HG02763 (cell line): ENCODE results near the gene KCNS1.

Source experiments
- ATAC-seq: cut with Tn5 transposase; IDR thresholded peaks from one replicate; pipeline ENCODE4 v1.9.1; 2021; ENCODE audit warnings: mild to moderate bottlenecking, moderate library complexity; ENCODE audit not compliant: unreplicated experiment

KCNS1 gene

GRCh38 chr20:45110301-45110700 lies 9.4 kb upstream of the KCNS1 start:
- ATAC-seq, result no peak

DNA sequence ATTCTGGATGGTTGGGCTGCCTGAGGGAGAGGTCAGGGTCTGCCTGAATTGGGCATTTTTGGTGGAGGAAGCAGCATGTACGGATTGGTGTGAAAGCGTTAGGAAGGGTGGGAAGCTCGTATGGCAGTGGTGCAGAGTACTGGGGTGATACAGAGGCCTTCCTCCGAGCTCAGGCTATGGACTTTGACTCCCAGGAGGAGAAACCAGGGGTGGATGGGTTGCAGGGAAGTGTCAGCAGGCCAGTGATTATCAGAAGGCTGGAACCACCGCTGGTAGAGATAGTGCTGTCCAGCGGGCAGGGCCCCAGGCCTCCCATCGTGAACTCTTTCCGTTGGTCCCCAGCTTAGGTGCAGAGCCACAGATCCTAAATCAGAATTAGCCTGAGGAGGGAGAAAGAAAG lies 8.7 kb upstream of the KCNS1 start:
- no peak for ATAC-seq

GRCh38 chr20:45105317-45105716 lies 4.4 kb upstream of the KCNS1 start:
- ATAC-seq, result no peak

DNA sequence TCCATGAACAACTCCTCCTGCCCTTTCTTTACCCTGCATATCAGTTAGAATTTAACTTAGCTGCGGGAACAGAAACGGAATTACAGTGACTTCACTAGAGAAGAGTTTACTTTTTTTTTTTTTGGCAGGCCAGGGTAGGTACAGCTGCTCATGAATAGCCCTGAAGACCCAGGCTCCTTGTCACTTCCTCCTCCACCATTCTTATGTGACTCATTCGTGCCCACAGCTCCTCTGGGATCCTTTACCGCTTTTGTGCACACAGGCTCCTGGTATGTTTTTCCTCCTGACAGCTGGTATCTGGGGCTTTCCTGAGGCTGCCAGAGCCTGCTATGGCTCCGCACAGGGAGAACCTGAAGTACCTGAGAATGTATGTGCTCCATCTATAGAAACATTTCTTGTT lies 3.9 kb upstream of the KCNS1 start:
- ATAC-seq, result no peak

DNA sequence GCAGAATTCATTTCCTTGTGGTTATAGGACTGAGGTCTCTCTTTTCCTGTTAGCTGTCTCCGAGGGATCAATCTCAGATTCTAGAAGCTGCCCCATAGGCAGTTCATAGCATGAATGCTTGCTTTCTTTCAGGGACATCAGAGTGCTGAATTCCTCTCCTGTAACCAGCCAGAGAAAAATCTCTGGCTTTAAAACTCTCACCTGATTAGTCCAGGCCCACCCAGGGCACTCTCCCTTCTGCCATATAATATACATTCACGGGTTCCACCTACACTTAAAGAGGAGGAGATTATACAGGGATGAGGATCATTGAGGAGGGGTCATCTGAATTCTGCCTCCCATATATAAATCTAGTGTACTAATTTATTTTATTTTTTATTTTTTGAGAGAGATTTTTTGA lies 2.1 kb upstream of the KCNS1 start:
- ATAC-seq, result no peak

- ATAC-seq, result no peak
Measured at GRCh38 chr20:45101333-45101850, 465 bp upstream of the KCNS1 start.

GRCh38 chr20:45098103-45098773 lies 2.7 kb downstream of the KCNS1 start:
- ATAC-seq, result no peak

DNA sequence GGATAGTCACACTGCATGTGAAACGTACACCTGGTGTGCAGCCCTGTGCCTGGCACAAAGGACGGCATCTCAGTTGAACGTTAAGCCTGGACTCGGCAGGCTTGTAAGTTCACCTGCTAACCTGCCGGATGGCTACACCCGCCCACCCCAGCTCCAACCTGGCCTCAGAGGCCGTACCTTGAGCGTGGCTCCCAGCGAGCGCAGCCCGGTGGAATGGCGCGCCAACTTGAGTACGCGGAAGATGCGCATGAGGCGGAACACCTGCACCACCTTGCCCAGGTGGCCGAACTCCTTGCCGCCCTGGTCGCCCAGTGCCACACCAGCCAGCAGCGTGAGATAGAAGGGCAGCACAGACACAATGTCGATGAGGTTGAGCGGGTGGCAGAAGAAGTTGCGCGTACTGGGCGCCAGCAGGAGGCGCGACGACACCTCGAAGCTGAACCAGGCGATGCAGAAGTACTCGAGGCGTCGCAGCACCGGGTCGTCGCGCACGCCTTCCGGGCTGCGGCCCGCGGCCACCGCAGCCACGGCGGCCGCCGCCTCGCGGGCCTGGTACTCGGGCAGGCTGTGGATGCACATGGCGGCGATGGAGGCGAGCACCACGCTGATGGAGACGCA lies 3.3 kb downstream of the KCNS1 start:
- ATAC-seq, result no peak

DNA sequence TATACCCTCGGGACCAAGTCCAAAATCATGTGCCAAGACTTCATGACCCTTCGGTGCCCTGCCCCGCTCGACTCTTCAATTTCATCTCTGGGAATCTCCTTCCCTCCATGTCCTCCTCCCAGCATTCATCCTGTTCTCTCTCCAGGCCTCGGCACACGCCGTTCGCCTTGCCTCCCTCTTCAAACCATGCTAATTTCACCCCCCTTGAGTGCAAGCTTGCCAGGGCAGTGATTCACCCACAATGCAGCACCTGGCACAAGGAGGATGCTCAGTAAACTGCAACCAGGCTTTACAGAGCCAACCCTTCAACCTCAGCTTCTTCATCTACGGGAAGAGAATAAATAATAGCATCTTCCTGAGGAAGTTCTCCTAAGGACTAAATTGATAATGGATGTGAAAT lies 4.1 kb downstream of the KCNS1 start:
- no peak for ATAC-seq

DNA sequence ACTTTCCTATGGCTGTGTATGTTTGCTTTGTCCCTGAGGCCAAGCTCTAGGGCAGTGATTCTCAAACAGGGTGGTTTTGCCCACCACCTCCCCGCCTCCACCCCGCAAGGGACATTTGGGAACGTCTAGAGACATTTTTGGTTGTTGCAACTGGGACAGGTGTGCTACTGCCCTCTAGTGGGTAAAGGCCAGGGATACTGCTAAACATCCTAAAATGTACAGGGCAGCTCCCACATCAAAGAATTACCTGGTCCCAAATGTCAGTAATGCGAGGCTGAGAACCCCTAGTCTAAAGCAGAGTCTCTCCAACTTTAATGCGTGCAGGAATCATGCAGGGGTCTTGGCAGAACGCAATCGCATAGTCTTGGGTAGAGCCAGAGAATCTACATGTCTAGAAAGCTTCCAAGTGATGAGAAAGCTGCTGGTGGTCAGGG lies 5.1 kb downstream of the KCNS1 start:
- no peak for ATAC-seq

DNA sequence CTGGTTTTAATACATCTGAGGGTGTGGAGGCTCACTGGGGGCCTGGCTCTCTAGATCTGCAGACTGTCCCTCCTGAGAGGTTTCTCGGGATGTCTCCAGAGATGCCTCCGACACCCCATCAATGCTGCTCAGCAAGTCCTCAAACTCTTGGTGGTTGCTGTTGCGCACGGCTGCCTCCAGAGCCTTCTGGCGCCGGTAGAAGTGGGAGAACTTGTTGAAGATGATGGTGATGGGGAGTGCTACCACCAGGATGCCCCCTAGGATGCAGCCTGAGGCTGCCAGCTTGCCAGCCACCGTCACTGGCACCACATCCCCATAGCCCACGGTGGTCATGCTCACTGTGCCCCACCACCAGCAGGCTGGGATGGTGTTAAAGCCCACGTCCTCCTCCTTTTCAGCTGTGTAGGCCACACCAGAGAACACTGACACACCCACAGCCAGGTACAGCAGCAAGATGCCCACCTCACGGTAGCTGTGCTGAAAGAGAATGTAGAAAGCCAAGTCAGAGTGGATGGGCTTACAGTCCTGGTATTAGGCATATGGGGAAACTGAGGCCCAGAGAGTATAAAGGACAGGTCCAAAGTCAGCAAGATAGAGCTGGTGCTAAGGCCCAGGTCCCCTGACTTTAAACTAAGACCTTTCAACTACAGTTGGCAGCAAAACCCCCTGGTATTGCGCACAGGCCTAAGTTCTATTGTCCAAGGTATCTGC lies 5.9 kb downstream of the KCNS1 start:
- ATAC-seq, result no peak

GRCh38 chr20:45094201-45094600 lies 6.7 kb downstream of the KCNS1 start:
- ATAC-seq, result no peak

GRCh38 chr20:45092898-45093297 lies 8.0 kb downstream of the KCNS1 start:
- no peak for ATAC-seq

DNA sequence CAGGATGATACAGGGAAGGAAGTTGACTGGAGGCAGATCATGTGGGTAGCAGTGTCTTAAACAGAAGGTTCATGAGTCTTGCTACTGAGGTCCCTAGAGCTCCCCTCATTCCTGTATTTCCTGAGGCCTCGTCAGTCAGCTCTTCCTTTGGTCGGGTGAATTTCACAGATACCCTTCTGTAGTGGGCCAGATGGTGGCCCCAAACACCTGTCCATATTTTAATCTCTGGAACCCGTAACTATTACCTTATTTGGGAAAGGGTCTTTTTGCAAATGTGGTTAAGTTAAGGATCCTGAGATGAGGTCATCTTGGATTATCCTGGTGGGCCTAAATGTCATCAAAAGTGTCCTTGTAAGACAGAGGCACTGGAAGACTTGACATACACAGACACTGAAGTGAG lies 9.6 kb downstream of the KCNS1 start:
- no peak for ATAC-seq

DNA sequence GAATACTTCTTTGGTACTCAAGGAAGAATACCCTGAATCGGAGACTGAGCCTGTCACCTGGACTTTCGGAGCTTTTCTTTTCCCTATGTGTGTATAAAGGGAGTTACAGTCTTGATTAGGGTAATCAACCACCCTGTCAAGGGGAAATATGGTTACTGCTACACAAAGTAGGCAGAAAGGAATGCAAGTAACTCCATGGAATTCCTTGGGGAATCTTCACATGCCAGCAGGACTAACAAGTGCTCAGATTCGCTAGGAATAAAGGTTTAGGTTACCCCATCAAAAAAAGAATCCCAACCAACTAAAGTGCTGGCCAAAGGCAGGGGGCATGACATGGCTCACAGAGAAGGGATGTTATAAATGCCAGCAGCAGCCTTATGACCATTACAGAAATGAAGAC lies 10.4 kb downstream of the KCNS1 start:
- no peak for ATAC-seq

DNA sequence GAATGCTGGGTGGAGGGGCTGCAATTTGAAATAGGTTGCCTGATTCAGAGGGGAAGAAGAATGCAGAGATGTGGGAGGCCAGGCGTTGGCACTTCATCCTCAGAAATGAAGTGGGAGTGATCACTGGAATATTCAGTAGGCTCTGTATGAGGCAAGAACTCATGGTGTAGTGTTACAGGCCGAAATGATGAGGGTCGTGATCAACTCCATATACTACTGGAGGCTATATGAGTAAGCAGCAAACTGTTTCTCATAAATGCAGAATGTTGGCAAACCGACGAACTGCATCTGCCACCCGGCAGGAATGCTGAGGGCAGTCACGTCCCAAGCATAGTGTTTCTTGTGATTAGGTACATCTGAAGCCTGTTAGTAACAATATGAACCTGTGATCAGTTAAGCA lies 12.7 kb downstream of the KCNS1 start:
- no peak for ATAC-seq

- no peak for ATAC-seq
Measured at GRCh38 chr20:45087814-45088213, 13.1 kb downstream of the KCNS1 start.

GRCh38 chr20:45087097-45087790 lies 13.7 kb downstream of the KCNS1 start:
- no peak for ATAC-seq

- no peak for ATAC-seq
Measured at GRCh38 chr20:45085867-45086266, 15.1 kb downstream of the KCNS1 start.

- no peak for ATAC-seq
Measured at GRCh38 chr20:45085289-45085688, 15.6 kb downstream of the KCNS1 start.

DNA sequence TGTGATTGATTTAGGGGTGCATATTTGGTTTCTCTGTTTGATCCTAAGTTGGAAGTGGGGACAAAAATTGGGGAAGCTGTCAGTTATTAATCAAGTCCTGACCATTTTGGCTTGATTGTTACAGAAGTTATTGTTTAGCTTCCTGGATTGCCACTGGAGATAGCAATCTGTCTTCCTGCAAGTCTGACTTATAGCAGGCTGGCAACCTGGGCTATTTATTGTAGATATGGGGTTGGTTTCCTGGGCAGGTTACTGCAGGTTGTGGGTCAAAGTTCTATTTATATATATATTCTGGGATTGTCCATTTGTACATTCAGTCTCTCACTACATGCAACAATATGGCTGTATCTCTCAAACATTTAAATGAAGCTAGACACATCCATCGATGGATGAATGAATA lies 17.8 kb downstream of the KCNS1 start:
- no peak for ATAC-seq
